Measurements from ENCODE around the gene MPP1. TPM values are rescaled to one million over a fixed set of nuclear protein-coding genes. Genes with fewer than 3 reads are reported as not detected.

MPP1 gene
- total and polyA plus RNA-seq, 8 donors: 15.8 to 80.3 (median 24.5) TPM

- 50 to 63% methylated on average over 7 of the region's 7 CpGs for WGBS, 2 donors
- Histone ChIP-seq H3K4me3 (no peak overlapping the region), H3K27me3 (no peaks in the 10 kb centered on the region), H3K36me3 (no peaks in the 10 kb centered on the region), H3K9me3 (no peaks in the 10 kb centered on the region), H3K4me1 (no peaks in the 10 kb centered on the region), H3K27ac (no peak overlapping the region)
- TF ChIP-seq CTCF (IDR thresholded peaks at IDR 0.05): no peak
- DNase-seq: no peak
- FAIRE-seq: no peak
- intact Hi-C loops (cut with DNase I): no loop called here
- peak in 2 of 4 donors; percentile 33 to 34 for ATAC-seq
Measured at GRCh38 chrX:154735695-154736393, 69.4 kb downstream of the MPP1 start.

- DNase-seq (no peak), ATAC-seq (peak in 3 of 4 donors; percentile 20 to 66 (median 58)), FAIRE-seq (no peak)
- H3K27me3 ChIP-seq: no peaks in the 10 kb centered on the region
- peaks cover 0 to 5% (median 0%) of the 10 kb centered on the region in 3 donors for H3K4me1 ChIP-seq
- TF ChIP-seq CTCF (IDR thresholded peaks at IDR 0.05): no peak
- H3K36me3 ChIP-seq: no peaks in the 10 kb centered on the region
- intact Hi-C loops (cut with DNase I): no loop called here
- H3K27ac ChIP-seq: peak overlapping the region in 2 of 4 donors; percentile 38 to 46
- 57 to 58% methylated on average over 8 of the region's 8 CpGs for WGBS, 2 donors
- no peaks in the 10 kb centered on the region for H3K9me3 ChIP-seq
- no peak overlapping the region for H3K4me3 ChIP-seq
Measured at GRCh38 chrX:154734061-154734781, 71.1 kb downstream of the MPP1 start.

GRCh38 chrX:154733066-154733425 is 72.2 kb downstream of the MPP1 start:
- no peak for ATAC-seq
- H3K4me1 ChIP-seq: peaks cover 0 to 5% (median 0%) of the 10 kb centered on the region in 3 donors
- peak overlapping the region in 1 of 4 donors; percentile 35 for H3K27ac ChIP-seq
- intact Hi-C loops (cut with DNase I): no loop called here
- no peaks in the 10 kb centered on the region for H3K36me3 ChIP-seq
- no peak overlapping the region for H3K4me3 ChIP-seq
- no peaks in the 10 kb centered on the region for H3K27me3 ChIP-seq
- DNase-seq: no peak
- WGBS, 2 donors: 59 to 72% methylated on average over 2 of the region's 2 CpGs
- no peaks in the 10 kb centered on the region for H3K9me3 ChIP-seq
- no peak for FAIRE-seq
- TF ChIP-seq CTCF (IDR thresholded peaks at IDR 0.05): no peak

GRCh38 chrX:154732421-154733065 is 72.7 kb downstream of the MPP1 start:
- no peaks in the 10 kb centered on the region for H3K9me3 ChIP-seq
- 22 to 31% methylated on average over 5 of the region's 5 CpGs for WGBS, 2 donors
- H3K4me1 ChIP-seq: peaks cover 0 to 5% (median 2%) of the 10 kb centered on the region in 3 donors
- no peak for DNase-seq
- no peak for ATAC-seq
- no peak overlapping the region for H3K4me3 ChIP-seq
- no peaks in the 10 kb centered on the region for H3K36me3 ChIP-seq
- peak overlapping the region in 1 of 4 donors; percentile 35 for H3K27ac ChIP-seq
- H3K27me3 ChIP-seq: no peaks in the 10 kb centered on the region
- TF ChIP-seq CTCF (IDR thresholded peaks at IDR 0.05): no peak
- no peak for FAIRE-seq
- intact Hi-C loops (cut with DNase I): no loop called here

Measured in pancreas (tissue), 10 donors.